Stomach (tissue), 9 donors: ENCODE measurements around the gene EXOC4. TPM values are rescaled to one million over a fixed set of nuclear protein-coding genes. Genes with fewer than 3 reads are reported as not detected.
A peak's percentile ranks its signal among the peaks of the same experiment; 100 is the strongest.

Experiments used
- DNase-seq, 2 donors: peaks; one replicate each; pipeline versions ENCODE4 v3.0.0 to v3.0.0-alpha.2; 2013 to 2019
- H3K27ac ChIP-seq, 5 donors: fragments of 200-600 bp in 4 of 5; sonication (generic) in 4 of 5; one replicate each; pipeline ENCODE4 v1.5.1; 2013 to 2019; ENCODE audit warnings: mild to moderate bottlenecking in 1 of 5, moderate library complexity in 1 of 5
- H3K27me3 ChIP-seq, 3 donors: fragments of 200-600 bp; sonication (generic); one replicate each; pipeline ENCODE4 v1.5.1; 2017 to 2019; ENCODE audit warnings: mixed run types in 1 of 3
- H3K36me3 ChIP-seq, 4 donors: fragments of 200-600 bp; sonication (generic); 1 replicate in 3 of 4; 2 replicates in 1 of 4; pipeline ENCODE4 v1.5.1; 2016 to 2019
- H3K4me1 ChIP-seq, 4 donors: fragments of 200-600 bp; sonication (generic); one replicate each; pipeline ENCODE4 v1.5.1; 2016 to 2019
- H3K4me3 ChIP-seq, 4 donors: fragments of 200-600 bp; sonication (generic) in 3 of 4; one replicate each; pipeline ENCODE4 v1.5.1; 2016 to 2019; ENCODE audit warnings: mild to moderate bottlenecking in 1 of 4
- H3K9me3 ChIP-seq, 4 donors: fragments of 200-600 bp; sonication (generic); one replicate each; pipeline ENCODE4 v1.5.1; 2016 to 2019
- EP300 ChIP-seq: sonication (generic); formaldehyde crosslinking; IDR thresholded peaks from one replicate; pipeline ENCODE4 v1.6.1; 2017; ENCODE audit warnings: antibody characterized with exemption
- POLR2A ChIP-seq, 4 donors: fragments of 450-650 bp; IDR thresholded peaks; one replicate each; pipeline ENCODE4 v1.6.1; 2016; ENCODE audit warnings: antibody characterized with exemption in 4 of 4, control low read depth in 2 of 4, mild to moderate bottlenecking in 1 of 4, moderate library complexity in 1 of 4
- POLR2AphosphoS5 ChIP-seq, 3 donors: sonication (generic); formaldehyde crosslinking; IDR thresholded peaks; one replicate each; pipeline ENCODE4 v1.6.1; 2016; ENCODE audit warnings: antibody characterized with exemption in 3 of 3
- WGBS, 5 donors: extraction: QIAGEN DNeasy Blood & Tissue Kit in 3 of 5; methylation state at CpG; one replicate each; pipeline versions ENCODE4 v1.1.5 to v1.1.7; 2013 to 2018; 5-methylcytosine and 5-hydroxymethylcytosine counted together
- intact Hi-C: fragments of 100-400 bp; cut with DNase I; formaldehyde crosslinking; loops from one replicate; pipeline ENCODE4 v1.15.1; 2023; ENCODE audit warnings: low total_unique reads
- polyA plus RNA-seq, 3 donors: library from polyadenylated mRNA; stranded (reverse); fragments of 200-250 nt; gene quantifications; one replicate each; pipeline ENCODE4 v1.2.3, GENCODE V29; 2013
- total RNA-seq, 5 donors: library from RNA; depleted of rRNA; stranded (reverse); fragments of >200 nt; gene quantifications; one replicate each; pipeline versions ENCODE4 v1.1.0 to v1.2.3, GENCODE V29; 2014 to 2016
- TF ChIP-seq, protein P1 (sequence below), 7 experiments: fragments of 450-650 bp in 4 of 7; fragments of 200-600 bp in 3 of 7; sonication (generic) in 3 of 7; IDR thresholded peaks; one replicate each; pipeline ENCODE4 v1.5.1; 2016 to 2019; ENCODE audit warnings: antibody characterized with exemption in 7 of 7, control low read depth in 2 of 7, mild to moderate bottlenecking in 1 of 7
- donor health status: healthy with polysubstance abuse.
- donor health status: Bipolar disorder and iron deficiency.
- donor health status: healthy.

EXOC4 gene
- total and polyA plus RNA-seq, 8 donors, result 14.1 to 339 (median 61.1) TPM

DNA sequence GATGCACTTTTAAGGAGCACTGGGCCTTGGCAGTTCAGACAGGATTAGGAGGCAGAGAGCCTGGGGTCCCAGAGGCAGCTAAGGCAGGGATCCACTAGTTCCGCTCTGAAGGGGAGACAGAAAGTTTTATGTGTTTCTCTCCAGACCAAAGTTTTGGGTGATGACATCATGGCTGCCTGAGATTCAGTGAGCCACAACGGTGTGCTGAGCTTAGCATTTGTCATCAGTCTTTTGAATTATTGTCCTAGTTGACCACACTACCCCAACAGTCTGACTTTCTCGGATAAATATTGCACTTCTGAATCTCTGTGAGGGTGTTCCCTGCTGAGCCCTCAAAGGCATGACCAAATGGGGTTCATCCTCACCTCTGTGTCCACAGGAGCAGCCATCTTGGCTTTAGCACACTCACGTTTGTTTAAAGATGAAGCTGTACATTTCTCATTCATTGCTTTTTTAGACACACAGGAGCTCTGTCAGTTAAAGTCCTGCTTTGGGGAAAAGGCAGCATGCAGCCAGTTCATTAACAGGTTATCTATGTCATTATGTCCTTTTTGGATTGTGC, 576.5 kb downstream of the EXOC4 start:
- H3K27me3 ChIP-seq, result no peaks in the 10 kb centered on the region
- WGBS, 5 donors, result 92 to 96% (median 93%) methylated on average over 4 of the region's 4 CpGs
- H3K27ac ChIP-seq, result no peak overlapping the region
- intact Hi-C loops, result no loop called here
- no peak for DNase-seq
- peaks cover 0 to 15% (median 3%) of the 10 kb centered on the region in 4 donors for H3K9me3 ChIP-seq
- TF ChIP-seq POLR2A (IDR thresholded peaks at IDR 0.05), result no peak
- TF ChIP-seq POLR2AphosphoS5 (IDR thresholded peaks at IDR 0.05), result no peak
- TF ChIP-seq, protein P1, sequence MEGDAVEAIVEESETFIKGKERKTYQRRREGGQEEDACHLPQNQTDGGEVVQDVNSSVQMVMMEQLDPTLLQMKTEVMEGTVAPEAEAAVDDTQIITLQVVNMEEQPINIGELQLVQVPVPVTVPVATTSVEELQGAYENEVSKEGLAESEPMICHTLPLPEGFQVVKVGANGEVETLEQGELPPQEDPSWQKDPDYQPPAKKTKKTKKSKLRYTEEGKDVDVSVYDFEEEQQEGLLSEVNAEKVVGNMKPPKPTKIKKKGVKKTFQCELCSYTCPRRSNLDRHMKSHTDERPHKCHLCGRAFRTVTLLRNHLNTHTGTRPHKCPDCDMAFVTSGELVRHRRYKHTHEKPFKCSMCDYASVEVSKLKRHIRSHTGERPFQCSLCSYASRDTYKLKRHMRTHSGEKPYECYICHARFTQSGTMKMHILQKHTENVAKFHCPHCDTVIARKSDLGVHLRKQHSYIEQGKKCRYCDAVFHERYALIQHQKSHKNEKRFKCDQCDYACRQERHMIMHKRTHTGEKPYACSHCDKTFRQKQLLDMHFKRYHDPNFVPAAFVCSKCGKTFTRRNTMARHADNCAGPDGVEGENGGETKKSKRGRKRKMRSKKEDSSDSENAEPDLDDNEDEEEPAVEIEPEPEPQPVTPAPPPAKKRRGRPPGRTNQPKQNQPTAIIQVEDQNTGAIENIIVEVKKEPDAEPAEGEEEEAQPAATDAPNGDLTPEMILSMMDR (IDR thresholded peaks at IDR 0.05), result no peak
- no peak for TF ChIP-seq EP300
- H3K4me3 ChIP-seq, result no peak overlapping the region
- H3K4me1 ChIP-seq, result no peaks in the 10 kb centered on the region
- H3K36me3 ChIP-seq, result peaks cover 0 to 12% (median 2%) of the 10 kb centered on the region in 4 donors

- no peaks in the 10 kb centered on the region for H3K4me1 ChIP-seq
- H3K27me3 ChIP-seq, result no peaks in the 10 kb centered on the region
- no peak overlapping the region for H3K4me3 ChIP-seq
- WGBS, 5 donors, result 71 to 85% (median 78%) methylated on average over 6 of the region's 6 CpGs
- TF ChIP-seq POLR2AphosphoS5 (IDR thresholded peaks at IDR 0.05) (no peak), POLR2A (IDR thresholded peaks at IDR 0.05) (no peak), EP300 (no peak)
- TF ChIP-seq, protein P1 (IDR thresholded peaks at IDR 0.05), result no peak
- peaks cover 0 to 12% (median 2%) of the 10 kb centered on the region in 4 donors for H3K36me3 ChIP-seq
- H3K27ac ChIP-seq, result no peak overlapping the region
- intact Hi-C loops, result no loop called here
- peak; percentile 30 to 41 for DNase-seq
- H3K9me3 ChIP-seq, result peaks cover 0 to 15% (median 3%) of the 10 kb centered on the region in 4 donors
Measured at GRCh38 chr7:133830081-133830480, 577.2 kb downstream of the EXOC4 start.

DNA sequence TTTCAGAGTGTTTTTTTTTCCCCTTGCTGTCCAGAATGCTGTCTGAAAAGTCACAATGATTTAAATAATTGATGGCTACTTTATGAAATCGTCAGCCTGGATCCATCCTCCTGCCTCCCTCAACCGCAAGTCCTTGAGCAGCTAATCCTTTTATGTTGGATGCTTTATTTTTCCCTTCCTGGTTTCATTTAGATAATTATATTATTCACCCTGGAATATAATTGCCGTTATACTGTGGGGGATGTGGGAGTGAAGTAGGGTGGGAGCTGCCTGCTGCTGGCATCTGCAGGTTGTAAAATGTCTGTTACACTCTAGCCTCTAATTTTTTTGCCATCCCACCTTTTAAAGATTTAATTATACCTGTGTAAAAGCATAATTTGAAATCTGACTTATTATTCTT, 583.8 kb downstream of the EXOC4 start:
- TF ChIP-seq POLR2AphosphoS5 (IDR thresholded peaks at IDR 0.05) (no peak), EP300 (no peak), POLR2A (IDR thresholded peaks at IDR 0.05) (no peak)
- TF ChIP-seq, protein P1 (IDR thresholded peaks at IDR 0.05), result no peak

DNA sequence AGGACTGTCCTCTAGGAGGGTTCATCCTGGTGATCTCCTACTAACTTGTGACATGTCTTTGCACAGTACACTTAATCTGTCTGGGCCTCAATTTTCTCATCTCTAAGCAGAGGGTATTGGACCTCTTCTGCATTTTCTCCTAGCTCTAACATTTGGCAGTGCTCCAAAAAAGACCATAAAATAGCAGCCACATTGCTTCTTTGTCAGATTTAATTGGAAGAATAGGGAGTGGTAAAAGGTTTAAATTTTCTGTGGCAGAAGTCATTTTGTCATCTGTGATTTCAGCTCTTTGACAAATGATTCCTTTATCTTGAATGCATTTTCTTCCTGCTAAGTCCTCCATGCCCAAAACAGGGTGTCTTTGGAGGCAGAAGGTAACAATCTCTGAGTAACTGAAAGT, 584.3 kb downstream of the EXOC4 start:
- Histone ChIP-seq H3K27me3 (no peaks in the 10 kb centered on the region), H3K4me1 (no peaks in the 10 kb centered on the region), H3K9me3 (peaks cover 0 to 2% (median under 1%) of the 10 kb centered on the region in 4 donors), H3K4me3 (no peak overlapping the region), H3K27ac (no peak overlapping the region), H3K36me3 (peaks cover 0 to under 1% (median 0%) of the 10 kb centered on the region in 4 donors)
- intact Hi-C loops, result no loop called here
- TF ChIP-seq, protein P1 (IDR thresholded peaks at IDR 0.05), result no peak
- TF ChIP-seq POLR2A (IDR thresholded peaks at IDR 0.05), result no peak
- no peak for TF ChIP-seq POLR2AphosphoS5 (IDR thresholded peaks at IDR 0.05)
- no peak for TF ChIP-seq EP300
- no peak for DNase-seq

More for the DNA sequence above, 583.8 kb downstream of the EXOC4 start:
- Histone ChIP-seq H3K27ac (no peak overlapping the region), H3K4me1 (no peaks in the 10 kb centered on the region), H3K9me3 (peaks cover 0 to 7% (median 3%) of the 10 kb centered on the region in 4 donors), H3K36me3 (peaks cover 0 to 6% (median 0%) of the 10 kb centered on the region in 4 donors), H3K4me3 (no peak overlapping the region), H3K27me3 (no peaks in the 10 kb centered on the region)
- 87 to 93% (median 90%) methylated on average over 3 of the region's 3 CpGs for WGBS, 5 donors
- no peak for DNase-seq
- intact Hi-C loops, result no loop called here
